NT2/D1 (cell line): ENCODE measurements around the gene P2RY6.

Experiments used
- SUZ12 ChIP-seq: IDR thresholded peaks from 2 replicates; pipeline ENCODE4 v1.6.1; 2011; ENCODE audit not compliant: insufficient read length, insufficient read depth; ENCODE audit errors: extremely low read depth
- YY1 ChIP-seq: IDR thresholded peaks from 2 replicates; pipeline ENCODE4 v1.6.1; 2011; ENCODE audit not compliant: insufficient read length, insufficient read depth
- ZNF274 ChIP-seq: IDR thresholded peaks from 2 replicates; pipeline ENCODE4 v1.6.1; 2011; ENCODE audit warnings: mild to moderate bottlenecking, low read depth, low read length

DNA sequence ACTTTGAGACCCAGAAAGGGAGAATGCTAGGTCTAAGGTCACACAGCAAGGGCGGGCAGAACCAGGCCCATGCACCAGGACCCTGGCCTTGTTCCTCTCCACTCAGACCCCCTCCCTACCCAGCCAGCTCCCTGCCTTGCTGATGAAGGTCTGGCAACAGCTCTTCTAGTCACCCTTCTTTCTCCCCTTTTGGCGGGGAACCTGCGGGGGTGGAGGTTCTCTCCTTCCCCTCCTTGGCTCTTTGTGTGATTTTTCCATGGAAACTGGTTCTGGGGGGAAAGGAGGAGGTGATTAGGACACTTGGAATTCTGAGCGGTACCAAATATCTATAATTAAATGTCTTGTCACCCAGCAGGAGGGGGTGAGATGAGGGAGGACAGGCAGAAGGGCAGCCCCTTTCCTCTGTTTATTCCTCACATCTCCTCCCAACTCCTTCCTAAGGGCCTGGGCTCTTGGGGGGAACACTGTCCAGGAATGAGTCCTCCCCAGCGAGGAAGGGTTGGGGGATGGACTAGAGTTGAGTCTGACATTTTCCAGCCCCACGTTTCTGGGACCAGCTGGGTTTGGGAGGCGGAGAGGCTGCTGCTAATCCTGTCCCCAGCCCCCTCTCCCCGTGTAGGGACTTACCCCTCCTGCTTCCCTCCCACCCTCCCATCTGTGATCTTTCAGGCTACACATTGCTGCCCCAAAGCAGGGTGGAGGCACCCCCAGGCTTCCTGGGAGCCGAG is 43.3 kb downstream of the P2RY6 start:
- TF ChIP-seq YY1 (no peak), ZNF274 (no peak), SUZ12 (no peak)
